ENCODE results near the gene GSTM2.

GSTM2 gene

DNA sequence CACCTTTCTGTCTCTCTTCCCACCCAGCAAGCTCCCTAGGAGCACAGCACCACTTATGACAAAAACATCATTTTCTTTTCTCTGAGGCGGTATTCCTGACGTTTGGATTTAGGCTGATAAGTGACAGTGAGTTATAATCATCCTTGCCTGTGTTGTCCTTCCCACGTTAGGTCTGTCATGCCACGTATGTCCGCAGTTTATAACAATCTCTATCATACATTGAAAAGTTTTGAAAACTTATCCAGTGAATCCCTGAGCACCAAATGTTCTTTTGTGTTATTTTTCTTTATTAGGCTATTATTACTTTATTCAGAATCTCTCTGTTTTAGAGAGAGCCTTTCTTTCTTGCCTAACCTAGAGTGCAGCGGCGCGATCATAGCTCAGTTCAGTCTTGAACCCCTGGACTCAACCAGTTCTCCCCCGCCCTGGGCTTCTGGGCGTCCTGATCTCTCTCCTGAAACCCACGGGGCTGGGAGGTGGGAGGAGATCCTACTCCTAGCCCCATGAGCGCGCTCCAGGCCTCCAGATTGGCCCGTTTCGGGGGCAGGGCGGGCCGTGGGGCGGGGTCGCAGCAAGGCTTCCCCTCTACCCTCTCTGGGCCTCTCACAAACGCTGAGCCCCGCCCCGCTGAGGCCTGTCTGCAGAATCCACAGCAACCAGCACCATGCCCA is at the start of gene GSTM2:
GSTM2 (plus strand) TSS at position 606 of the 671 bp plus-strand sequence; CDS start at position 665, 59 bp downstream.
- peak in 54 of 58 donors; percentile 27 to 91 (median 78) for DNase-seq

DNA sequence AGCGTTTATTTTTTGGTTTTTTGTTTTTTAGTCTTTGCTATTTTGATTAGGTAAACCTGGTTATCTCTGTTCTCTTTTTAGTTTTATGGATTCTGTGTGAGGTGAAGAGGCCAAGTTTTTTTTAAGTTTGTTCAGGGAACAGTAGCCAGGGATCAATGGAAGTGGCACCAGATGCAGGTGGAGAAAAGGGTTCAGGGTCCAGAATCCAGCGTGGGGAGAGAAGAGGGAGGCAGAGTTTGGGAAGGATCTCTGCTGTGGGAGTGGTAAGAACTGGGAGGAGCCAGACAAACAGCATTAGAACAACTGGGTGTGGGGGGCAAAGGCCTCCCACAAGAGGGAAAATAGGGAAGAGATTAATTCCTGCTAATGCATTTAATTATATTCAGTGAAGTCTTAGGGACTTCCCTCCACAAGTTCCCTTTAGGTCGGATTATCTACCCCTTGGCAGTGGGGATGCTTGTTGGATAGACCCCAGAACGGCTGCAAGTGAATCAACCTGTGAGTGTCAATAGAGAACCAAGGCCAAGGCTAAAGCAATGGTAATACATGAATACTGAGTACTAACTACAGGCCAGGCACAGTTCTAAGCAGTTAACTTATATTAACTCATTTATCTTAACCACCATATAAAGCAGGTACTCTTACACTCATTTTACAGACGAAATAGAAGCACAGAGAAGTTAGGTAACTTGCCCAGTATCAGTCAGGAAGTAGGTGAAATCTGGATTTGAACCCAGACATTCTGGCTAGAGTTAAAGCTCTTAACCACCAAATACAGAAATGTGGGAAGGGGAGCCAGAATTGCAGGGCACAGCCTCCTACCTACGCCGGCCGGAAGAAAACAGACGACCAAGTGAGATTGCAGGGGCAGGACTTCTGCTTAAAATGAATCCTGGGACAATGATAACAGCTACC is 48.9 kb upstream of the GSTM2 start:
- DNase-seq: no peak

DNA sequence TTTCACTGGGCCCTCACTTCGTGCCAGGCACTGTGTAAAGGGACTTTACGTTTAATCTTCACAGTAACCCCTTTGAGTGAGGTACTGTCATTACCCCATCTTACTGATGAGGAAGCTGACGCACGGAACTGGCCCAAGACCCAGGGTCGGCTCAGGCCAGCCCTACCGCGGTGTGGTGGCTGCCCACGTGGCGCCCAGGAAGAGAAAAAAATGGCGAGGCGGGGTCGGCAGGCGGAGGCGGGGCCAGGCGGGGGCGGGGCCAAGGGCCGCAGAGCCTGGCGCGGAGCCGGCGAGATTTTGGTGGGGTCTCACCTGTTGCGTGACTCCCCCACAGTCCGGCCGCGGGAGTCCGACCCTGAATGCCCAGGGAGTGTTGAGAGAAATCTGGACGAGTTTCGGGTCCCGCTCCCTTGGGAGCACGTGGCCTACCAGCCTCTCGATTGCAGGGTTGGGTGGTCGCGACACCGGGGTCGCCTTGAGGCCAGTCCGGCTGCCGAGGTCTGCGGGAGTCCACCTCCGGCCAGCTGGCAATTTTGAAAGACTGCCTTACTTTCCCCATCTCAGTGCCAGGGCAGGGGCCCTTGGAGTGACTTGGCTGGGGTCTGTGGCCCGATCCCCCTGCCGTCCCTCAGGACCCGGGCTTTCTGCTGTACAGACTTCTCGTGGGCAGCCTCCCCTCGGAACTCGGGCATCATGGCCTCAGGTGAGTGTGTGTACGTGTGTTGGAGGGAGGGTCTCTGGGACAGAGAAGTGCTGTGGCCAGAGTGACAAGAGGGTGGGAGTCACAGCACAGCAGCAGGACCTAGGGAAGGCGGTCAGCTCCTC is 48.1 kb upstream of the GSTM2 start, which contains the start of the genes AMPD2 and GNAT2:
AMPD2 (plus strand) TSS at position 262 of the 825 bp plus-strand sequence. CDS start 1,339 bp downstream, outside the sequence.
GNAT2 (minus strand) TSS at position 41 of the 825 bp plus-strand sequence. CDS start 6,746 bp downstream, outside the sequence.
- peak in 29 of 58 donors; percentile 24 to 62 (median 41) for DNase-seq

DNA sequence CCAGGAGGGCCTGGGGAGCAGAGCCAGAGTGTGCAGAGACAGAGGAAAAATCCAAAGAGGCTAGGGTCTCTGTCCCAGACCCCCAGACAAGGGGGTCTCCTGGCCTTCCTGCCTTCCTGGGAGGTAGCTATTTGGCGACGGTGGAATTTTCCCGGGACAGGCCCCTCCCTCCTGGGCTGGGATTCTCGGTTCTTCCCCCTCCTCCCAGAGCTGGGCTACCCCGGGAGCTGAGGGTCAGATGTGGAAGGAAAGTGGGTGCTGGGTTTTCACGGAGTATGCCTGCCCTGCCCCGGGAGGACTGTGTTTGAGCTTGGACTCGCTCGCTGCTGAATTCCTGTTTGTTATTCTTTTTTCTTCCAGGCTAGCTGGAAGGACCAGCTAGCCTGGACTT is 47.5 kb upstream of the GSTM2 start:
- DNase-seq: peak in 9 of 58 donors; percentile 40 to 72 (median 54)

DNA sequence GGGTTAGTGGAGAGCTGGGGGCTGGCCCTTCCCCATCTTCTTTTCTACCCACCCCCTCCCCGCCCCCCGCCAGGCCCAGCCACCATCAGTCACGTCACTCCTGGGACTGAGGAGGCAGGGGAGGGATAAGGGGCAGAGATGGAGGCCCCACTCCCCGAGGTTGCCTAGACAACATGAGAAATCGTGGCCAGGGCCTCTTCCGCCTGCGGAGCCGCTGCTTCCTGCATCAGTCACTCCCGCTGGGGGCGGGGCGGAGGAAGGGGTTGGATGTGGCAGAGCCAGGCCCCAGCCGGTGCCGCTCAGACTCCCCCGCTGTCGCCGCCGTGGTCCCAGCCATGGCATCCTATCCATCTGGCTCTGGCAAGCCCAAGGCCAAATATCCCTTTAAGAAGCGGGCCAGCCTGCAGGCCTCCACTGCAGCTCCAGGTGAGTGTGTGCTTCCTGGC is 47.0 kb upstream of the GSTM2 start:
- DNase-seq: peak; percentile 46 to 95 (median 84)

DNA sequence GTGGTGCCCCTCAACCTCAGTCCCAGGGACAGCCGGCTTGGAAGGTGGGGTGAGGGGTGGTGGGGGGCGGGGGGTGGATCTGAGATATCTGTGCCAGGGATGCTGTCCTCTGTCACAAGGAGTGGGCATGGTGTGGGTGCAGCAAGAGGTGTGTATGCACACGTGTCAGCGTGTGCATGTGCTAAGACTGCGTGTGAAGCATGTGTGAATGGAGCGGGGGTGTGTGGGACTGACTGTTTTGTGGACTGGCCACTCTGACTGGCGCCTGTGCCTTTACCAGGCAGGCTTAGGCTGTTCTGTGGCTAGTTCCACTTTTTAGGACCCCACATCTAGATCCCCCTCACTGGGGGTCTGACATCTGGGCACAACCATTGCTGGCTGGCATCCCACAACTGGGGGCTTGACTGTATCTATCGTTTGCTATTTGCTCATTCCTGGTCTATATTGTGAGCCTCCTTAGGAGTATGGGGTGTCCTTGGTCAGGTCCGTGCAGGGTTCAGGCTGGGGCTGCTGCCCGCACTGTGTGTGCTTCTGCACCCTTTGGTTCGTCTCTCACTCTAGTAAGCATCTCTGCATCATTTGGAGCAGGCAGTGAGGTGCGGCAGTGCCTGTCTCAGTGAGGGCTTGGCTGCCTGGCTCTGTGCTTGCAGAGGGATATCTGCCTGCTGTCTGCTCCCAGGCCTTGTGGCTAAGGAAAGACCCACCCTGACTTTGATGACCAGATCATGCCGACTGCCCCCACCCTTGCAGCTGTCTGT is 46.3 kb upstream of the GSTM2 start:
- peak in 6 of 58 donors; percentile 33 to 52 (median 44) for DNase-seq

DNA sequence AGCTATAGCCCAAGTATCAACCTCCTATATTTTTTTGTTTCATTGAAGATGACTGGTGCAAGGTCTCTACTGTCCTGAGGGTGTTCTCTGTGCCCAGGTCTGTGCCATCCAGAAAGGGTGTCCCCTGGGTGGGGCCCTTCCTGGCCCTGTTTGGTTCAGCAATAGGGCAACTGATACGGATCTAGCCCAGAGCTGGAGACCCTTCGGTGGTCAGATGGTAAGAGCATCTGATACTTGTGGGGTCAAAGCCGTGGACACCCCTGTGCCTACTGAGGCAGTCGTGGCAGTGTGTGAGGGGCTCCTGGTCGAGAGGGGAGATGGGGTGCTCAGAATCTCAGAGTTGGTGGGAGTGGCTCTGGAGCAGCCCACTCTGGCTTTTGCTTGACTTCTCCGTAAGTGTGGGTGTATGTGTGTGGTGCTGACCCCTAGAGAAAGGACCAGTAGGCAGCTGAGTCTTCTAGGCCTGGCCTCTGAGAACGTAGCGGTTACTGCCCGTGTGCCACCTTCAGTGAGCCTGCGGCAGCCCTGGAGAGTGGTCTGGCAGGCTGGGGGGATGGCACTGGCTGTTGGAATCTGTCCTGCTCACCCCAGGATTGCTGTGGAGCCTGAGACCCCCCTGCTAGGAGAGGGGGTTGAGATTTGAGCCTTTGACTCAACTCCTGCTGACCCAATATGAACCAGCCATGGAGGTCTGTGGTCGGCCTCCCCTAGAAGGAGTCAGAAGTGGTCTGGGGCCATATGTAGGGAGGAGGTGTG is 45.5 kb upstream of the GSTM2 start:
- no peak for DNase-seq

DNA sequence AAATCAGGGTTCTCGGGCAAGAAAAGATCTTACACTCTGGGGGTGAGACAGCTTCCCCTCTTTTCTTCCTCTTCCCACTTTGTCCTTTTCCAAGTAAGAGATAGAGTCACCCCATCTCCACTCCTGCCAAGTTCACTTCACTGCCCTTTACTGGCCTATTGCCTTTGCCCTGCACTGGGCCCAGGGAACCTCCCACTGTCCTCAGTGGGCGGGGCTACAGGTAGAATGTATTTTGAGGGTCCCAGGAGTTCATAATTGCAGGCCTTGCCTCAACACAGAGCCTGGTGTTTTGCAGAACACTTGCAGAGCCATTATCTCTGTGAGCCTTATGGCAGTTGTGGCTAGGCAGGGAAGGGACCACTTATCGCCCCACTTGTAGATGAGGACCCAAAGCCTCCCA is 45.0 kb upstream of the GSTM2 start:
- no peak for DNase-seq

DNA sequence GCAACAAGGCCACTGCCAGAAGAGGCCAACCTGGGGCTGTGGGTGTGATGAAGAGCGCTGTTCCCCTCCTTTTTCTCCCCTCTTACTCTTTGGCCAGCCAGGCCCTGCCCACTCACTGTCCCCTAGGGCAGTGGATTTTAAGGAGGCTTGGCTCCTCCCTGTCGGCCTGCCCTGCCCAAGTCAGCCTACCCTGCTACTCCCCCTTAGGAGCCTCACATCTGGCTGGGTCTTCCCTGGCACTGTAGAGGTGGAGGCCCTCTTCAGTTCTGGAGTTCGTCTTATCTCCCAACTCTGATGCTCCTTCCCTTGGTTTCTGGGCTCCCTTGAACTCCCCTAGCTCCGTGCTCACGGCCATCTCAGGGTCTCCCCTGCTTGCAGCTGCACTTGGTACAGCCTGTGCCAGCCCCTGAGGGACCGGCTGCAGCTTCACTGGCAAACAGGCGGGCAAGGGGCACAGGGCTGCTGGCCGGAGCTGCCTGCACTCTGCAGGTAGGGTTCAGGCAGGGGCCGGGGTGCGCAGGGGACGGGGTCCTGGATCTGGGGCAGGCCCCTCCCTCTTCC is 44.2 kb upstream of the GSTM2 start:
- peak in 20 of 58 donors; percentile 20 to 66 (median 44) for DNase-seq

DNA sequence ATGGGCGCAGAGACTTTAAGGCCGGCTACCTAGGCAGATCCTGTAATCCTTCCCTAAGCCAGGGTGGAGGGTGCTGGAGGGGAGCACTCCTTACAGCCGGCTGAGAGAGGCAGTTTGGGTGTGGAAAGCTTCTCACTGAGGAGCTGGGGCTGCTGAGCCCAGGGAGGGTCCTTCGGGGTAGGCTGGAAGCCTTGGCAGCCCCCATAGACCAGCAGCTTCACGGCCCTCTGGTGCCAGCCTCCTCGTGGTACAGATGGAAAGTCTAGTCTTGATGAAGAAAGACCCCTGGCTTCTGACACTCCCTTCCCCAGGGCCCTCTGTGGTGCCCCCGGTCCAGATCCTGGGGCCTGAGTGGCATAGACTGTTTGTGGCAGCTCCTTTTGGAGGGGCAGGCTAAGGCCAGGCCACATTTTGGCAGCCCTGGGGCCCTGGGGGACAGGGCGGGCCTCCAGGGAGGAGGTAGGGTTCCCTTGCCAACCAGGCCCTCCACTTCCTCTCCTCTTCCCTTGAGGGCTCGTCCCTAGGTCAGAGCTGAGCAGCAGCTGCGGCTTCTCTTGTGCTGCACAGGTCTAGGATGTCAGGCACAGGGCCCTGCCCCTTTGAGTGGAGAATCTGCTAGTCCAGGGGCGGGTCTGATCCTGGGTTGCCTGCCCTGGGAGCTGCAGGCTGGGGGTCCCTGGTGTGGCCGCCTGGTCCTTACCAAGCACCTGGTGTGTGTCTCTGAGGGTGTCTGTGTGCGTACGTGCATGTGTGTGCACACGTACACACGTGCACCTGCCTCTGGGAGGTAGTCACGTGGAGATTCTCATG is 43.5 kb upstream of the GSTM2 start:
- no peak for DNase-seq

DNA sequence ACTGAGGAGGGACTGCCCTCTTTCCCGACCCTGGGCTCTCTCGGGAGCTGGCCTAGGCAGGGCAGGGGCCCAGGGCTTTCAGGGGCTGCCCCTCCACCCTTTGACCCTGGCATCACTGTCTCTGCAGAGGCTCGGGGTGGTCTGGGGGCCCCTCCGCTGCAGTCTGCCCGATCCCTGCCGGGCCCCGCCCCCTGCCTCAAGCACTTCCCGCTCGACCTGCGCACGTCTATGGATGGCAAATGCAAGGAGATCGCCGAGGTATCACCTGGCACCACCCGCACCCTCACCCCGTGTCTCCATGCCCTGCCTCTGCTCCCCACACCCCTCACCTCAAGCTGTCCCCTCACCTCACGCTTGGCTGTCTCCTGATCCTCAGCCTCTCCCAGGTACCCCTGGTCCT is 42.7 kb upstream of the GSTM2 start:
- no peak for DNase-seq

DNA sequence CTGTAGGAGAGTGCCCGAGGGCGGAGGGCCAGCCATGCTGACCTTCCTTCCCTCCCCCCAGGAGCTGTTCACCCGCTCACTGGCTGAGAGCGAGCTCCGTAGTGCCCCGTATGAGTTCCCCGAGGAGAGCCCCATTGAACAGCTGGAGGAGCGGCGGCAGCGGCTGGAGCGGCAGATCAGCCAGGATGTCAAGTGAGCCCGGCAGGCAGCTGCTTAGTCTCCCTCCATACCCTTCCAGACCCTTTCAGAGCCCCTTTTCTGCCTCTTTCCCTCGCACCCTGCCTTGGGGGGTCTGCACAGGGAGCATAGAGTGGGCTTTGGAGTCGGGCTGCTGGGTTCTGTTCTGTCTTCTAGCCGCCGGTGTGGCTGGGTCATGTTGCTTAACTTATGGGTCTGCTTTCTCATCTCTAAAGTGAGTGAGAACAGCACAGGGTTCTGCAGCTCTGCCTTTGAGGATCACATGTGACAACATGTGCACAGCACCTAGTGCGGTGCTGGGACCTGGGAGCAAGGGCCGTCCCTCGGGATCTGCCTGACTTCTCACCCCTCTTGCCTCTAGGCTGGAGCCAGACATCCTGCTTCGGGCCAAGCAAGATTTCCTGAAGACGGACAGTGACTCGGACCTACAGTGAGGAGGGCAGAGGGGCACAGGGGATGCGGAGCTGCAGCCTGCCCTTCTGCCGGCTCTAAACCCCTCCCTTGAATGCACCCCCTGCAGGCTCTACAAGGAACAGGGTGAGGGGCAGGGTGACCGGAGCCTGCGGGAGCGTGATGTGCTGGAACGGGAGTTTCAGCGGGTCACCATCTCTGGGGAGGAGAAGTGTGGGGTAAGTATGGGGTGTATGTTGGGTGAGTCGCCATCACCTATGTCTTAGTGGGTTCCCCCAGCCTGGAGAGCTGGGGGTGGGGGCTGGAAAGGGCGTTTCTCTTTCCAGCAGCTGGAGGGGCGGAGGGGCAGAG is 42.0 kb upstream of the GSTM2 start:
- DNase-seq: no peak

DNA sequence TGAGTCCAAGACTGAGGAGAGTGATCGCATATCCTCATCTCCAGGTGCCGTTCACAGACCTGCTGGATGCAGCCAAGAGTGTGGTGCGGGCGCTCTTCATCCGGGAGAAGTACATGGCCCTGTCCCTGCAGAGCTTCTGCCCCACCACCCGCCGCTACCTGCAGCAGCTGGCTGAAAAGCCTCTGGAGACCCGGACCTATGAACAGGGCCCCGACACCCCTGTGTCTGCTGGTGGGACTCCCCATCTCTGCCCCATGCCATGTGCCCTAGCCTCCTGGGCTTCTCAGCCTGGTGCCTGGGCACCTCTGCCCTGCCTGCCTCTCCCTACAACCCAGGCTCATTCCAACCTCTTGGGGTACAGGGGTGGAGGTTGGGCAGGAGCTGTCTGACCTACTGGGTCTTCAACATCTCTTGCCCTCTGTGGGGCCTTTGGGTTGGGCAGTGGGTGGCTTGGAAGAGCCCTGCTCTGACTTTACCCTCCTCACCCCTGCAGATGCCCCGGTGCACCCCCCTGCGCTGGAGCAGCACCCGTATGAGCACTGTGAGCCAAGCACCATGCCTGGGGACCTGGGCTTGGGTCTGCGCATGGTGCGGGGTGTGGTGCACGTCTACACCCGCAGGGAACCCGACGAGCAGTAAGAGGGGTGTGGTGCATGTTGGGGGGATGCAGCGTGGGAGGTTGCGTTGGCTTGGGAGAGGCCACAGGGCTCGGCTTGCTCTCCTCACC is 41.0 kb upstream of the GSTM2 start:
- DNase-seq: no peak

DNA sequence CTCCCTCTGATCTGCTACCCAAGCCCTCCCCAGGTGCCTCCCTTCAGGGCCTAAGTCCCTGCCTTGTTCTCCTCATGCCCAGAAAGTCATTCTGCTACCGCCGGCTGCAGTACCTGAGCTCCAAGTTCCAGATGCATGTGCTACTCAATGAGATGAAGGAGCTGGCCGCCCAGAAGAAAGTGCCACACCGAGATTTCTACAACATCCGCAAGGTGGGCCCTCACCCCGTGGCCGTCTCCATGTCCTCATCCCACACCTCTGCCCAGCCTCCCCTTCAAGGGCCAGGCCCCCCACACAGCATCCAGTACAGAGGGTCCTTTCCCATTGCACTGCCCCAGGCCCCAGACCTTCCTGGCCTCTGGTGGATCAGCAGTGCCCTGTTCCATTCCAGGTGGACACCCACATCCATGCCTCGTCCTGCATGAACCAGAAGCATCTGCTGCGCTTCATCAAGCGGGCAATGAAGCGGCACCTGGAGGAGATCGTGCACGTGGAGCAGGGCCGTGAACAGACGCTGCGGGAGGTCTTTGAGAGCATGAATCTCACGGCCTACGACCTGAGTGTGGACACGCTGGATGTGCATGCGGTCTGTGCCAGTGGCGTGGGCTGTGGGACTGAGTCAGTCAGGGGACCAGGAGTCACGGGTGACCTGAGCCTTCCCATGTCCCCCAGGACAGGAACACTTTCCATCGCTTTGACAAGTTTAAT is 40.0 kb upstream of the GSTM2 start:
- no peak for DNase-seq

DNA sequence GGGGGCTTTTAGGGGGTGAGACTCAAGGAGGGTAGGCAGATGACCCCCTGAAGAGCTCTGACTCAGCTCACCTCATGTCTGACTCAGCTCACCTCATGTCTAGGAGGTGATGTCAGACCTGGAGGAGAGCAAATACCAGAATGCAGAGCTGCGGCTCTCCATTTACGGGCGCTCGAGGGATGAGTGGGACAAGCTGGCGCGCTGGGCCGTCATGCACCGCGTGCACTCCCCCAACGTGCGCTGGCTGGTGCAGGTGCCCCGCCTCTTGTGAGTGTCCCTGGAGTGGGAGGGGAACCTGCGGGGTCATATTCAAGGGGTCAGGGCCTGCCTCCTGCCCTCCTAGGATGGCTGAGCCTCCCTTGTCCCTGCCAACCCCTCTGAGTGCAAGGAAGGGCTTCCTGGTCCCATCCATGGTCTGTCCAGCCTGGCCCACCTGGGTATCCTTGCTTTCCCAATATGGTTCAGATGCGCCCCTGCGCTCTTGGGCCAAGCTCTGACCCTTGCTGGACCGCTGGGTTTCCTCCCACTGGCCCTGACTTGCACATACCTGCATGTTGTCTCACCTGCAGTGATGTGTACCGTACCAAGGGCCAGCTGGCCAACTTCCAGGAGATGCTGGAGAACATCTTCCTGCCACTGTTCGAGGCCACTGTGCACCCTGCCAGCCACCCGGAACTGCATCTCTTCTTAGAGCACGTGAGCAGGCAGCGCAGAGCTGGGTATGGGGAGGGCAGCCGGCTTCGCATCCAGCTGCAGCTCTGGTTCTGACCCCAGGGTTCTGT is 39.1 kb upstream of the GSTM2 start:
- DNase-seq: peak in 1 of 58 donors; percentile 43
